Smooth muscle cell (in vitro differentiated cells): Measurements from ENCODE around the gene RALA. TPM values are rescaled to one million over a fixed set of nuclear protein-coding genes. Genes with fewer than 3 reads are reported as not detected.

Source experiments
- DNase-seq: peaks from one replicate; lab custom pipeline; 2025; ENCODE audit not compliant: unreplicated experiment; lab: John Stamatoyannopoulos, UW
- H2AFZ ChIP-seq: fragments of 200-600 bp; sonication (generic); 2 replicates; pipeline ENCODE4 v1.6.0; 2016; ENCODE audit warnings: antibody characterized with exemption, low read depth, mild to moderate bottlenecking
- H3F3A ChIP-seq: fragments of 200-600 bp; sonication (generic); 2 replicates; pipeline ENCODE4 v1.6.0; 2017; ENCODE audit warnings: antibody characterized with exemption, low read depth
- H3K27ac ChIP-seq: fragments of 200-600 bp; sonication (generic); 2 replicates; pipeline ENCODE4 v1.5.1; 2016; ENCODE audit warnings: low read depth, mild to moderate bottlenecking
- H3K27me3 ChIP-seq: fragments of 200-600 bp; sonication (generic); 2 replicates; pipeline ENCODE4 v1.6.1; 2016; ENCODE audit warnings: low read depth, mild to moderate bottlenecking
- H3K36me3 ChIP-seq: fragments of 200-600 bp; sonication (generic); 2 replicates; pipeline ENCODE4 v1.5.1; 2016; ENCODE audit warnings: low read depth
- H3K4me1 ChIP-seq: fragments of 200-600 bp; sonication (generic); 2 replicates; pipeline ENCODE4 v1.5.1; 2016; ENCODE audit warnings: low read depth
- H3K4me2 ChIP-seq: fragments of 200-600 bp; sonication (generic); 2 replicates; pipeline ENCODE4 v1.6.0; 2016; ENCODE audit warnings: mild to moderate bottlenecking
- H3K4me3 ChIP-seq: fragments of 200-600 bp; sonication (generic); 2 replicates; pipeline ENCODE4 v1.5.1; 2016; ENCODE audit warnings: mild to moderate bottlenecking
- H3K79me2 ChIP-seq: fragments of 200-600 bp; sonication (generic); 2 replicates; pipeline ENCODE4 v1.6.0; 2016; ENCODE audit warnings: low read depth, mild to moderate bottlenecking
- H3K9ac ChIP-seq: fragments of 200-600 bp; sonication (generic); 2 replicates; pipeline ENCODE4 v1.6.0; 2016; ENCODE audit warnings: low read depth
- H3K9me3 ChIP-seq: fragments of 200-600 bp; sonication (generic); replicated peaks from 2 replicates; pipeline ENCODE4 v1.5.1; 2016; ENCODE audit warnings: low read depth
- H4K20me1 ChIP-seq: fragments of 200-600 bp; sonication (generic); 2 replicates; pipeline ENCODE4 v1.6.0; 2016; ENCODE audit warnings: low read depth
- WGBS: methylation state at CpG from one replicate; pipeline ENCODE4 v1.1.7; 2016; ENCODE audit warnings: low lambda C conversion rate; 5-methylcytosine and 5-hydroxymethylcytosine counted together
- polyA plus RNA-seq: library from polyadenylated mRNA; unstranded; fragments of >200 nt; fragmentation: Nextera tagmentation; extraction: Ambion mirVana; gene quantifications from 2 replicates; pipeline ENCODE4 v1.2.1, GENCODE V29; 2016
- total RNA-seq: library from RNA; depleted of rRNA; stranded (reverse); fragments of >200 nt; gene quantifications from 2 replicates; pipeline ENCODE4 v1.2.3, GENCODE V29; 2014
- TF ChIP-seq, protein P1 (sequence below): fragments of 200-600 bp; sonication (generic); IDR thresholded peaks from 2 replicates; pipeline ENCODE4 v1.5.1; 2017; ENCODE audit warnings: borderline replicate concordance, mild to moderate bottlenecking, antibody characterized with exemption; ENCODE audit not compliant: insufficient read depth, poor library complexity, severe bottlenecking

The RALA gene
- total and polyA plus RNA-seq, 2 experiments from 2014 or later: 19.5 to 42.8 TPM

DNA sequence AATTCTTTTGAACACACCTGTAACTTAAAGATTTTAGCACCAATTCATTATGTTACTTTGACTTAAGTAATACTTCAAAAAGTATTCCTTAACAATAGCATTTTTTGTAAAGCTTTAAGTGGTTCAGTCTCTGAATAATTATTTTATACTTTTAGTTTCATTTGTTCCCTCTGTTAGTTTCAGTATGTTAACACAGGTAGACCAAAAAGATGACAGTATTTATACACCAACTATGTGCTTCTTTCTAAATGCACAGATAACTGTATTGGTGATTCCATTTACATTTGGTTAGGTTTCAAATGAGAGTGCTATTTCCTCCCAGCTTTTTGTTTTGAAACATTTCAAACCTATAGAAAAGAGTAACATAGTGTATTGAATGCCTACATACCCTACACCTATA lies 14.0 kb downstream of the RALA start:
- H3K4me3 ChIP-seq: no peak overlapping the region
- no peak overlapping the region for H3K4me2 ChIP-seq
- peaks cover 94% of the 10 kb centered on the region for H3K79me2 ChIP-seq
- no peaks in the 10 kb centered on the region for H3K36me3 ChIP-seq
- peaks cover 100% of the 10 kb centered on the region for H4K20me1 ChIP-seq
- no peaks in the 10 kb centered on the region for H3K27me3 ChIP-seq
- peaks cover 10% of the 10 kb centered on the region for H3K4me1 ChIP-seq
- no peak overlapping the region for H3K27ac ChIP-seq
- H3F3A ChIP-seq: no peaks in the 10 kb centered on the region
- no peak for DNase-seq
- H2AFZ ChIP-seq: no peak overlapping the region
- TF ChIP-seq, protein P1, sequence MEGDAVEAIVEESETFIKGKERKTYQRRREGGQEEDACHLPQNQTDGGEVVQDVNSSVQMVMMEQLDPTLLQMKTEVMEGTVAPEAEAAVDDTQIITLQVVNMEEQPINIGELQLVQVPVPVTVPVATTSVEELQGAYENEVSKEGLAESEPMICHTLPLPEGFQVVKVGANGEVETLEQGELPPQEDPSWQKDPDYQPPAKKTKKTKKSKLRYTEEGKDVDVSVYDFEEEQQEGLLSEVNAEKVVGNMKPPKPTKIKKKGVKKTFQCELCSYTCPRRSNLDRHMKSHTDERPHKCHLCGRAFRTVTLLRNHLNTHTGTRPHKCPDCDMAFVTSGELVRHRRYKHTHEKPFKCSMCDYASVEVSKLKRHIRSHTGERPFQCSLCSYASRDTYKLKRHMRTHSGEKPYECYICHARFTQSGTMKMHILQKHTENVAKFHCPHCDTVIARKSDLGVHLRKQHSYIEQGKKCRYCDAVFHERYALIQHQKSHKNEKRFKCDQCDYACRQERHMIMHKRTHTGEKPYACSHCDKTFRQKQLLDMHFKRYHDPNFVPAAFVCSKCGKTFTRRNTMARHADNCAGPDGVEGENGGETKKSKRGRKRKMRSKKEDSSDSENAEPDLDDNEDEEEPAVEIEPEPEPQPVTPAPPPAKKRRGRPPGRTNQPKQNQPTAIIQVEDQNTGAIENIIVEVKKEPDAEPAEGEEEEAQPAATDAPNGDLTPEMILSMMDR: no peak
- H3K9ac ChIP-seq: no peak overlapping the region
- no peaks in the 10 kb centered on the region for H3K9me3 ChIP-seq

- 97% methylated on average over 1 of the region's 1 CpG for WGBS
- Histone ChIP-seq H2AFZ (no peak overlapping the region), H4K20me1 (peaks cover 100% of the 10 kb centered on the region), H3K9me3 (no peaks in the 10 kb centered on the region), H3K4me1 (peaks cover 12% of the 10 kb centered on the region), H3K79me2 (peaks cover 94% of the 10 kb centered on the region), H3K4me3 (no peak overlapping the region), H3K9ac (no peak overlapping the region), H3K4me2 (no peak overlapping the region), H3F3A (no peaks in the 10 kb centered on the region), H3K27ac (no peak overlapping the region), H3K27me3 (no peaks in the 10 kb centered on the region), H3K36me3 (no peaks in the 10 kb centered on the region)
- DNase-seq: no peak
- TF ChIP-seq, protein P1: no peak
Measured at GRCh38 chr7:39637963-39638485, 14.7 kb downstream of the RALA start.

DNA sequence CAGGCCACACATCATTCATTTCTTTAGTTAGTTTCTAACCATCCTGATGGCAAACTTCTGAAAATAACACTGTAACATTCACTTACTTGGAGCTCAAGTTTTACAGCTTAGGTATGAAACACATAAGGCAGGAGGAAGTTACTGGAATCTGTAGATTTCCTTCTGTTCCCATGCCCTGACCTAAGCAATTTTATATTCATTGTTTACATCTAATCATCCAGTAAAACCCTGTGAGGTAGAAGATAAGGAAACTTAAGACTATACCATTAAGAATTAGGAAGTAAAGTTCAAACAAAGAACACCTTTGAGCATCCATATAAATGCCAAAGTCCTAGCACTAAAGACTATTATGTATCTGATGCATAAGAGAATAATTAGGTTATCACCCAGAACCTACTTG lies 19.5 kb downstream of the RALA start:
- no peak overlapping the region for H3K27ac ChIP-seq
- DNase-seq: no peak
- H3K4me1 ChIP-seq: peaks cover 12% of the 10 kb centered on the region
- peaks cover 88% of the 10 kb centered on the region for H3K79me2 ChIP-seq
- no peak overlapping the region for H3K4me2 ChIP-seq
- TF ChIP-seq, protein P1: no peak
- no peaks in the 10 kb centered on the region for H3K27me3 ChIP-seq
- no peak overlapping the region for H3K9ac ChIP-seq
- no peaks in the 10 kb centered on the region for H3K9me3 ChIP-seq
- H3F3A ChIP-seq: no peaks in the 10 kb centered on the region
- H4K20me1 ChIP-seq: peaks cover 100% of the 10 kb centered on the region
- no peak overlapping the region for H2AFZ ChIP-seq
- no peaks in the 10 kb centered on the region for H3K36me3 ChIP-seq
- H3K4me3 ChIP-seq: no peak overlapping the region

- no peak overlapping the region for H3K9ac ChIP-seq
- TF ChIP-seq, protein P1: no peak
Measured at GRCh38 chr7:39644170-39644569, 20.8 kb downstream of the RALA start.

More at GRCh38 chr7:39644170-39644569, 20.8 kb downstream of the RALA start:
- no peak overlapping the region for H2AFZ ChIP-seq
- H4K20me1 ChIP-seq: peaks cover 100% of the 10 kb centered on the region
- H3K27ac ChIP-seq: no peak overlapping the region
- peaks cover 12% of the 10 kb centered on the region for H3K4me1 ChIP-seq
- H3K4me2 ChIP-seq: no peak overlapping the region
- no peaks in the 10 kb centered on the region for H3K36me3 ChIP-seq
- H3K4me3 ChIP-seq: no peak overlapping the region
- no peaks in the 10 kb centered on the region for H3F3A ChIP-seq
- H3K27me3 ChIP-seq: no peaks in the 10 kb centered on the region
- H3K9me3 ChIP-seq: no peaks in the 10 kb centered on the region
- no peak for DNase-seq
- peaks cover 88% of the 10 kb centered on the region for H3K79me2 ChIP-seq
- WGBS: 56% methylated on average over 1 of the region's 1 CpG
